HEK293 (cell line): ENCODE data around the gene ZNF462.

Experiments used
- CTCF ChIP-seq: fragments of 450-650 bp; formaldehyde crosslinking; IDR thresholded peaks from 2 replicates; pipeline ENCODE4 v1.5.1; 2016; ENCODE audit warnings: missing biosample characterization, missing genetic modification characterization
- SP2 ChIP-seq: fragments of 450-650 bp; formaldehyde crosslinking; IDR thresholded peaks from 2 replicates; pipeline ENCODE4 v1.5.1; 2016; ENCODE audit warnings: missing biosample characterization, missing genetic modification characterization
- TRIM28 ChIP-seq: IDR thresholded peaks from 2 replicates; pipeline ENCODE4 v1.6.1; 2011; ENCODE audit warnings: low read length, control low read depth, borderline replicate concordance
- ZBTB1 ChIP-seq: fragments of 450-650 bp; formaldehyde crosslinking; IDR thresholded peaks from 2 replicates; pipeline ENCODE4 v1.5.1; 2016; ENCODE audit warnings: missing biosample characterization, missing genetic modification characterization
- ZFP3 ChIP-seq: fragments of 450-650 bp; formaldehyde crosslinking; IDR thresholded peaks from 2 replicates; pipeline ENCODE4 v1.5.1; 2016; ENCODE audit warnings: low read depth, missing biosample characterization, missing genetic modification characterization
- ZNF10 ChIP-seq: fragments of 450-650 bp; formaldehyde crosslinking; IDR thresholded peaks from 2 replicates; pipeline ENCODE4 v1.5.1; 2017; ENCODE audit warnings: missing biosample characterization, missing genetic modification characterization
- ZNF146 ChIP-seq: fragments of 450-650 bp; formaldehyde crosslinking; IDR thresholded peaks from 2 replicates; pipeline ENCODE4 v1.5.1; 2016; ENCODE audit warnings: missing biosample characterization, missing genetic modification characterization

GRCh38 chr9:107054146-107054545 is 191.2 kb downstream of the ZNF462 start:
- TF ChIP-seq ZFP3 (tag by site-specific recombination) (no peak), CTCF (tag by site-specific recombination) (no peak), ZNF146 (tag by site-specific recombination) (no peak), ZNF10 (no peak), ZBTB1 (no peak), SP2 (tag by site-specific recombination) (no peak), TRIM28 (no peak)
